Neuronal stem cell (in vitro differentiated cells): ENCODE data around the gene COX5A. TPM values are rescaled to one million over a fixed set of nuclear protein-coding genes. Genes with fewer than 3 reads are reported as not detected.
A peak's percentile ranks its signal among the peaks of the same experiment; 100 is the strongest.

Experiments used
- DNase-seq: peaks from one replicate; pipeline ENCODE4 v3.0.0-alpha.2; 2013; ENCODE audit warnings: low spot score
- H2AFZ ChIP-seq: one replicate; pipeline ENCODE4 v1.6.1; 2013; ENCODE audit warnings: mild to moderate bottlenecking, low read length, inconsistent platforms
- H2AK5ac ChIP-seq: 2 replicates; pipeline ENCODE4 v1.6.1; 2013; ENCODE audit warnings: low read depth, mild to moderate bottlenecking, inconsistent platforms, low read length, moderate library complexity, mixed read lengths
- H2BK120ac ChIP-seq: 2 replicates; pipeline ENCODE4 v1.6.1; 2013; ENCODE audit warnings: low read depth, mild to moderate bottlenecking, inconsistent platforms, low read length, moderate library complexity, mixed read lengths
- H2BK12ac ChIP-seq: one replicate; pipeline ENCODE4 v1.6.1; 2013; ENCODE audit warnings: low read length, inconsistent platforms
- H2BK15ac ChIP-seq: 2 replicates; pipeline ENCODE4 v1.6.1; 2013; ENCODE audit warnings: mild to moderate bottlenecking, low read length, inconsistent platforms, mixed read lengths
- H2BK5ac ChIP-seq: one replicate; pipeline ENCODE4 v1.6.1; 2013; ENCODE audit warnings: inconsistent platforms, mild to moderate bottlenecking, low read length, moderate library complexity
- H3K14ac ChIP-seq: one replicate; pipeline ENCODE4 v1.6.1; 2013; ENCODE audit warnings: low read length, inconsistent platforms
- H3K18ac ChIP-seq: 2 replicates; pipeline ENCODE4 v1.6.1; 2013; ENCODE audit warnings: low read length, inconsistent platforms
- H3K23ac ChIP-seq: 2 replicates; pipeline ENCODE4 v1.6.1; 2013; ENCODE audit warnings: low read depth, mild to moderate bottlenecking, mixed read lengths, low read length, inconsistent platforms; ENCODE audit not compliant: poor library complexity
- H3K27ac ChIP-seq: replicated peaks from 3 replicates; pipeline ENCODE4 v1.5.1; 2013; ENCODE audit warnings: low read length, inconsistent platforms
- H3K27me3 ChIP-seq, 3 experiments: 2 replicates each; pipeline ENCODE4 v1.6.1; 2013; ENCODE audit warnings: low read length in 3 of 3, mild to moderate bottlenecking in 2 of 3, inconsistent platforms in 1 of 3, low read depth in 1 of 3, mixed read lengths in 1 of 3, moderate library complexity in 1 of 3; ENCODE audit not compliant: control insufficient read depth in 3 of 3, insufficient read depth in 3 of 3
- H3K36me3 ChIP-seq, 2 donors: replicated peaks in 1 of 2; 2 replicates each; pipeline ENCODE4 v1.6.1; 2013; ENCODE audit warnings: low read length in 2 of 2; ENCODE audit not compliant: control insufficient read depth in 2 of 2, insufficient read depth in 2 of 2
- H3K4ac ChIP-seq: 2 replicates; pipeline ENCODE4 v1.6.1; 2013; ENCODE audit warnings: inconsistent platforms, mild to moderate bottlenecking, low read length, moderate library complexity
- H3K4me1 ChIP-seq, 2 donors: 1 replicate in 1 of 2; 2 replicates in 1 of 2; pipeline ENCODE4 v1.6.1; 2013; ENCODE audit warnings: low read length in 2 of 2, low read depth in 1 of 2; ENCODE audit not compliant: control insufficient read depth in 2 of 2, insufficient read depth in 1 of 2
- H3K4me2 ChIP-seq: one replicate; pipeline ENCODE4 v1.6.1; 2013; ENCODE audit warnings: mild to moderate bottlenecking, low read length, inconsistent platforms; ENCODE audit not compliant: insufficient read depth, poor library complexity, severe bottlenecking
- H3K4me3 ChIP-seq, 2 donors: 2 replicates each; pipeline ENCODE4 v1.5.1; 2013; ENCODE audit warnings: low read length in 2 of 2, mild to moderate bottlenecking in 2 of 2, inconsistent platforms in 1 of 2, moderate library complexity in 1 of 2
- H3K79me1 ChIP-seq: one replicate; pipeline ENCODE4 v1.6.1; 2013; ENCODE audit warnings: low read depth, mild to moderate bottlenecking, inconsistent platforms, low read length, moderate library complexity
- H3K9ac ChIP-seq: one replicate; pipeline ENCODE4 v1.6.1; 2013; ENCODE audit warnings: mild to moderate bottlenecking, low read depth, low read length, inconsistent platforms; ENCODE audit not compliant: poor library complexity
- H3K9me3 ChIP-seq, 2 donors: replicated peaks in 1 of 2; 2 replicates each; pipeline versions ENCODE3 to v1.6.1; 2013; ENCODE audit warnings: low read length in 2 of 2, mild to moderate bottlenecking in 2 of 2, inconsistent platforms in 1 of 2, low read depth in 1 of 2, mixed read lengths in 1 of 2, moderate library complexity in 1 of 2; ENCODE audit not compliant: control insufficient read depth in 2 of 2, insufficient read depth in 1 of 2
- H4K8ac ChIP-seq: one replicate; pipeline ENCODE4 v1.6.1; 2013; ENCODE audit warnings: low read depth, mild to moderate bottlenecking, inconsistent platforms, low read length, moderate library complexity
- H4K91ac ChIP-seq: one replicate; pipeline ENCODE4 v1.6.1; 2013; ENCODE audit warnings: low read length, low read depth, mild to moderate bottlenecking, inconsistent platforms; ENCODE audit not compliant: poor library complexity
- WGBS, 2 donors: extraction: QIAGEN DNeasy Blood & Tissue Kit; methylation state at CpG; one replicate each; pipeline ENCODE4 v1.1.7; 2013; ENCODE audit warnings: missing lambda C conversion rate in 2 of 2, mixed read lengths in 1 of 2; ENCODE audit not compliant: insufficient read length in 2 of 2, insufficient replicate concordance in 1 of 2; ENCODE audit errors: extremely low coverage in 2 of 2; 5-methylcytosine and 5-hydroxymethylcytosine counted together
- polyA plus RNA-seq, 2 experiments: library from polyadenylated mRNA; stranded (reverse); fragments of 200-250 nt; gene quantifications; one replicate each; pipeline ENCODE4 v1.2.3, GENCODE V29; 2013

Gene COX5A
- polyA plus RNA-seq (2013, experiment 1 of 2): 306 TPM
- 291 TPM for polyA plus RNA-seq (2013, experiment 2 of 2)

DNA sequence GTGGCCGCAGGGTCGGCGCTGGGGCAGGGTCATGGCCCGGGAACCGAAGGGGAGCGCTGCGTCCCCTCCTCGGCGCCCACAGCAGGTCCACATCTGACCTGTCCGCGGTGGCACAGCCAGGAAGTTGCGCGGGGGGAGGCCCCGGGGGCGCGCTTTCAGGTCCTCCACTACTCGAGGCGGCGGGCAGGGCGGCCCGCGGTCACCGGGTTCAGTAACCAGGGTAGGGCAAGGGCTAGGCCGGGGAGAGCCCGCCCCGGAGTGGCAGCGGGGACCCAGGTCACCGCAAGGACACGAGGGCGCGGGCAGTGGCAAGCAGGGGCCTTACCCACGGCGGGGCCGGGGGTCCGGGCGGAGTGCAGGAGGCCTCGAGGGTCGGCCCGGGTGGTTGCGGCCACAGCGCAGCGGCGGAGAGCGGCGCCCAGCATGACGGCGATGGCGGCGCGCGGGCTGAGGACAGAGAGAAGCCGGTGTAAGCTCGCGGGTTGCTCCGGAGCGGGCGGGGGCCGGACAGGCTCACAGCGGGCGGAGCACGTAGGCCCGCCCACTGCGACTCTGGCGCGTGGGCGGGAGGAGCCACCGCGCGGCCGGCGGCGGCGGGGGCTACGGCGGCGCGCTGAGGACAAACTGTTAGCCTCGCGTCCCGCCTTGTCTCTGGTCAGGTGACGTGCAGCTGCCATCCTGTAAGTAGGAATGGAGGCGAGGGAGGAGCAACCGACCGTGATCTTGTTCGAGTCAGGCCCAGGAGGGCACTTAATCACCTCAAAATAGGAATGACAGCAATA, at the start of gene COX5A:
COX5A (minus strand) TSS at position 484 of the 782 bp plus-strand sequence; CDS start at position 425, 59 bp downstream.
- Histone ChIP-seq H3K23ac (peak within 1 kb of the TSS; percentile 100), H3K79me1 (peaks cover 1% of the 10 kb centered on the region), H3K4ac (no peak within 1 kb of the TSS), H3K4me1 (no peaks in the 10 kb centered on the region), H2AFZ (peak within 1 kb of the TSS; percentile 97), H2BK5ac (peak within 1 kb of the TSS; percentile 99), H3K9me3 (no peaks in the 10 kb centered on the region), H4K8ac (no peak within 1 kb of the TSS), H4K91ac (no peak within 1 kb of the TSS), H2BK15ac (no peak within 1 kb of the TSS), H3K9ac (peak within 1 kb of the TSS; percentile 95), H3K4me3 (peak within 1 kb of the TSS; percentile 71 to 89), H3K27ac (peak within 1 kb of the TSS; percentile 94), H2BK120ac (no peak within 1 kb of the TSS), H3K36me3 (peaks cover 0 to 22% of the 10 kb centered on the region in 2 donors), H2AK5ac (peak within 1 kb of the TSS; percentile 87), H3K18ac (peak within 1 kb of the TSS; percentile 99), H3K4me2 (peak within 1 kb of the TSS; percentile 71), H3K27me3 (no peaks in the 10 kb centered on the region), H2BK12ac (peak within 1 kb of the TSS; percentile 53), H3K14ac (peak within 1 kb of the TSS; percentile 63)
- peak; percentile 84 for DNase-seq
- no CpG with 5 or more reads among the region's 85 CpGs for WGBS, 2 donors

DNA sequence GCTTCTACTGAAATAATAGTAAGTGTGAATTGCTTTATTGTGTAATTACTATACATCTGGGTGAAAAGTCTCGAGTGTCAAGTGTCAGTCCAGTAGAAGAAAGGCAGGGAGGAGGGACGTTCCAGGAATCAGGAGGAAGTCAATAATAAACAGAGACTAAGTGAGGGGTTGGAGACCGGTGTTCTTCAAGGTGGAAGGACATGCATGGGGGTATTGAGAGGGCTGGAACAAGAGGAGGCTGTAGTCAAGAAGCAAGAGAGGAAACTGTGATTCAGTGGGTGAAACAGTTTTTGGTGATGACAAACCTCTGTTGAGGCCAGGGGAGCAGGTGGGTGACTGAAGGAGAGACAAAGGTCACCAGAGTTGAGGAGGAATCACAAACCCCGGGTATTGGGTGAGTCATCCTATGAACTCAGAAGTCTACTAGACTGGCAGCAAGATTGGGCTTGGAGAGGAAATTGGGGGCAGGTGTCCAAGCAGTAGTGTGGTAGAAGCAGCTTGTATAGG, 45.9 kb upstream of the COX5A start:
- no peaks in the 10 kb centered on the region for H3K79me1 ChIP-seq
- H4K8ac ChIP-seq: no peak overlapping the region
- H3K9ac ChIP-seq: no peak overlapping the region
- no peak overlapping the region for H2AFZ ChIP-seq
- no peak overlapping the region for H4K91ac ChIP-seq
- no peak overlapping the region for H2BK12ac ChIP-seq
- H3K4me2 ChIP-seq: no peak overlapping the region
- no peaks in the 10 kb centered on the region for H3K9me3 ChIP-seq
- no peak overlapping the region for H3K27ac ChIP-seq
- H3K23ac ChIP-seq: no peak overlapping the region
- H3K36me3 ChIP-seq: no peaks in the 10 kb centered on the region
- H3K4ac ChIP-seq: no peak overlapping the region
- H2AK5ac ChIP-seq: no peak overlapping the region
- no peak overlapping the region for H3K4me3 ChIP-seq
- H3K4me1 ChIP-seq: peaks cover 0 to 3% of the 10 kb centered on the region in 2 donors
- H2BK120ac ChIP-seq: no peak overlapping the region
- H3K27me3 ChIP-seq: peaks cover 0 to 13% (median 0%) of the 10 kb centered on the region in 3 experiments
- H2BK5ac ChIP-seq: no peak overlapping the region
- no peak overlapping the region for H2BK15ac ChIP-seq
- DNase-seq: no peak
- WGBS, 2 donors: no CpG with 5 or more reads among the region's 4 CpGs
- no peak overlapping the region for H3K14ac ChIP-seq
- H3K18ac ChIP-seq: no peak overlapping the region

DNA sequence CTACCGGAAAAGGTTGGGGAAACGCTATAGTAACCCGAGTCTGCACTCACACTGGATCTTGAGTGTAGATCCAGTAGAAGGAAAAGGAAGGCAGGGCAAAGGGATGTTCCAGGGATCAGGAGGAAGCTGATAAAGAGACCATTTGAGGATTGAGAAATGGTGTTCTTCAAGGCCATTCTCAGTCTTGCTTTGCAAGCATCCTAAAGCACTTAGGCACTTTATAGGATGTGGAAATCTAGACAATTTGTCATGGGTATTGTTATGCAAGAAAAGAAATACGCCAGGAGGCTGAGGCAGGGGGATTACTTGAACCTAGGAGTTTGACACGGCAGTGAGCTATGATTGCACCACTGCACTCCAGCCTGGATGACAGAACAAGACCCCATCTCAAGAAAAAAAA, 44.3 kb upstream of the COX5A start:
- Histone ChIP-seq H2BK15ac (no peak overlapping the region), H3K18ac (no peak overlapping the region), H3K9me3 (no peaks in the 10 kb centered on the region), H3K14ac (no peak overlapping the region), H3K4me3 (no peak overlapping the region), H3K36me3 (no peaks in the 10 kb centered on the region), H2BK120ac (no peak overlapping the region), H2BK5ac (no peak overlapping the region), H3K27me3 (peaks cover 0 to 13% (median 0%) of the 10 kb centered on the region in 3 experiments), H3K27ac (no peak overlapping the region), H3K79me1 (no peaks in the 10 kb centered on the region), H2AK5ac (no peak overlapping the region), H4K91ac (no peak overlapping the region), H4K8ac (no peak overlapping the region), H3K4me2 (no peak overlapping the region), H2BK12ac (no peak overlapping the region), H3K4ac (no peak overlapping the region), H3K23ac (no peak overlapping the region), H3K9ac (no peak overlapping the region), H2AFZ (no peak overlapping the region), H3K4me1 (peaks cover 0 to 3% of the 10 kb centered on the region in 2 donors)
- DNase-seq: no peak
- no CpG with 5 or more reads among the region's 5 CpGs for WGBS, 2 donors

GRCh38 chr15:74978503-74978902, 40.6 kb upstream of the COX5A start:
- Histone ChIP-seq H2AFZ (no peak overlapping the region), H3K9ac (no peak overlapping the region), H3K79me1 (no peaks in the 10 kb centered on the region), H2BK12ac (no peak overlapping the region), H3K18ac (peak overlapping the region; percentile 45), H3K4me2 (no peak overlapping the region), H3K4me3 (no peak overlapping the region), H3K23ac (no peak overlapping the region), H3K36me3 (no peaks in the 10 kb centered on the region), H3K4ac (no peak overlapping the region), H2BK5ac (no peak overlapping the region), H3K27ac (no peak overlapping the region), H4K91ac (no peak overlapping the region), H3K27me3 (peaks cover 0 to 3% (median 0%) of the 10 kb centered on the region in 3 experiments), H2BK120ac (no peak overlapping the region), H3K14ac (no peak overlapping the region), H3K4me1 (no peaks in the 10 kb centered on the region), H2BK15ac (no peak overlapping the region), H2AK5ac (no peak overlapping the region), H3K9me3 (no peaks in the 10 kb centered on the region), H4K8ac (no peak overlapping the region)
- no CpG with 5 or more reads among the region's 3 CpGs for WGBS, 2 donors
- DNase-seq: no peak
